OCI-LY7 (cell line): ENCODE data around the gene SH3TC2.

Experiments
- EZH2phosphoT487 ChIP-seq: fragments of 200-600 bp; sonication (generic); IDR thresholded peaks from 2 replicates; pipeline ENCODE4 v1.6.1; 2018; ENCODE audit warnings: low read depth, borderline replicate concordance, mild to moderate bottlenecking, mixed run types, antibody characterized with exemption, low read length, moderate library complexity, mixed read lengths
- TF ChIP-seq, protein P1 (sequence below): fragments of 200-600 bp; sonication (generic); conservative IDR thresholded peaks from 2 replicates; pipeline ENCODE4 v1.5.1; 2014; ENCODE audit warnings: mild to moderate bottlenecking, antibody characterized with exemption, low read length, moderate library complexity, mixed read lengths

DNA sequence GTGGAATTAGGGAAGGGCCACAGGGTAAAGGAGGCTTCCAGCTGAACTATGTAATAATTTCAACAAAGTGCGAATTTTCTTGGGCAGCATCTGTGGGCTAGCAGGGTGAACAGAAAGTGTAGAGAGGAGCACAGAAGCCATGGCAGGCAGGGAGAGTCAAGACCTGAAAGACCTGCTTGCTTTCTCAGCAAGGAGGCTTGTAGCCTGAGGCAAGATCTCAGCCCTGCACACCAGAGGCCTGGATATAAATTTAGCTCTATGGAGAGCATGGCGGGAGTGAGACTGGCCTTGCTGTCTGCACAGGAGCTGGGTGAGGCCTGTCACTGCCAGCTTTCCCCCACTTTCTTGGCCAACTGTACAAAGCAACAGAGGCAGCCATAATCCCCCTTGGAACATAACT, 32.1 kb upstream of the SH3TC2 start:
- TF ChIP-seq, protein P1, sequence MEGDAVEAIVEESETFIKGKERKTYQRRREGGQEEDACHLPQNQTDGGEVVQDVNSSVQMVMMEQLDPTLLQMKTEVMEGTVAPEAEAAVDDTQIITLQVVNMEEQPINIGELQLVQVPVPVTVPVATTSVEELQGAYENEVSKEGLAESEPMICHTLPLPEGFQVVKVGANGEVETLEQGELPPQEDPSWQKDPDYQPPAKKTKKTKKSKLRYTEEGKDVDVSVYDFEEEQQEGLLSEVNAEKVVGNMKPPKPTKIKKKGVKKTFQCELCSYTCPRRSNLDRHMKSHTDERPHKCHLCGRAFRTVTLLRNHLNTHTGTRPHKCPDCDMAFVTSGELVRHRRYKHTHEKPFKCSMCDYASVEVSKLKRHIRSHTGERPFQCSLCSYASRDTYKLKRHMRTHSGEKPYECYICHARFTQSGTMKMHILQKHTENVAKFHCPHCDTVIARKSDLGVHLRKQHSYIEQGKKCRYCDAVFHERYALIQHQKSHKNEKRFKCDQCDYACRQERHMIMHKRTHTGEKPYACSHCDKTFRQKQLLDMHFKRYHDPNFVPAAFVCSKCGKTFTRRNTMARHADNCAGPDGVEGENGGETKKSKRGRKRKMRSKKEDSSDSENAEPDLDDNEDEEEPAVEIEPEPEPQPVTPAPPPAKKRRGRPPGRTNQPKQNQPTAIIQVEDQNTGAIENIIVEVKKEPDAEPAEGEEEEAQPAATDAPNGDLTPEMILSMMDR, result no peak
- TF ChIP-seq EZH2phosphoT487, result no peak
